ENCODE results near the gene UBE4A. TPM values are rescaled to one million over a fixed set of nuclear protein-coding genes. Genes with fewer than 3 reads are reported as not detected.
"Not testable (repeated sequence)": the region's sequence is repeated elsewhere in the genome, so short reads cannot be mapped to it uniquely, and the experiment has no call there.

UBE4A gene
- total RNA-seq, 2 donors from 2014 or later, result 45.6 to 46.0 TPM

DNA sequence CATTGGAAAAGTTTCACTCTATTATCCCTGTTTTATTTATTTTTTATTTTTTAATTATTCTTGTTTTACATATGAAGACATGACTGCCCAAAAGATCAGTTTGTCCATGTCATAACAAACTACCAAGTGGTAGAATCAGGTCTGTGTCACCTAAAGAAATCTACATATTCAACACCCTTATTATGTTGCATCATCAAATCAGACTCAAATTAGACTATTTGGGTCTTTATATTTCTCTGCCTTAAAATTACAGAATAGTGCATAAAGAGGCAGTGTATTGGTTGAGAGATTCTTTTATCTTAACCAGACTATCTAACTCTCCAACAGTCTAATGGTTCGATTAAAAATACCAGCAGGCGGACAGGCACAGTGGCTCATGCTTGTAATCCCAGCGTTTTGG lies 23.6 kb downstream of the UBE4A start:
- H3K36me3 Mint-ChIP-seq (ENCODE audit: insufficient read depth in 2 of 2), result peaks cover 12 to 46% of the 10 kb centered on the region in 2 donors
- DNase-seq (no peak), ATAC-seq (replicated peaks in 1 of 2) (no peak)
- no peak overlapping the region for H3K4me3 Mint-ChIP-seq
- no peak overlapping the region for H3K27ac Mint-ChIP-seq
- no peaks in the 10 kb centered on the region for H3K27me3 Mint-ChIP-seq (ENCODE audit: low read depth)
- no peaks in the 10 kb centered on the region for H3K9me3 Mint-ChIP-seq
- H3K4me1 Mint-ChIP-seq (ENCODE audit: low read depth), result no peaks in the 10 kb centered on the region

DNA sequence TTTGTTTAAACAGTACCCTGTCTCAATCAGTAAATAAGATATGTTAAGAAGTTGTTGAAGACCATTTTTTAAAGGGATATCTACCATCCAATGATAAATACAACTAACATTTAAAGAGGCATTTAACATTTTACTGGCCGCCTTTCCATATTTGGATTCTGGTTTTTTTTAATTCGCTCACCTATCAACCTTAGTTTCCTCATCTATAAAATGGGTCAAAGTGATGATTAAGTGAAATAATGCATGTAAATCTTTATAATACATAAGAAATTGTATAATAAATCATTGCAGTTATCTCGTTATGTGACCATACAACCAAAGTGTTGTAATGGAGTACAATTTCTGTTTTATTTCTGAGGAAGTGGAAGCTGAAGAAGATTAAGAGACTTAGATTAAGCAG lies 24.3 kb downstream of the UBE4A start:
- Mint-ChIP-seq H3K4me1 (ENCODE audit: low read depth) (no peaks in the 10 kb centered on the region), H3K27ac (no peak overlapping the region), H3K27me3 (ENCODE audit: low read depth) (no peaks in the 10 kb centered on the region), H3K36me3 (ENCODE audit: insufficient read depth in 2 of 2) (peaks cover 12 to 46% of the 10 kb centered on the region in 2 donors), H3K4me3 (no peak overlapping the region), H3K9me3 (no peaks in the 10 kb centered on the region)
- DNase-seq (no peak), ATAC-seq (replicated peaks in 1 of 2) (no peak)

DNA sequence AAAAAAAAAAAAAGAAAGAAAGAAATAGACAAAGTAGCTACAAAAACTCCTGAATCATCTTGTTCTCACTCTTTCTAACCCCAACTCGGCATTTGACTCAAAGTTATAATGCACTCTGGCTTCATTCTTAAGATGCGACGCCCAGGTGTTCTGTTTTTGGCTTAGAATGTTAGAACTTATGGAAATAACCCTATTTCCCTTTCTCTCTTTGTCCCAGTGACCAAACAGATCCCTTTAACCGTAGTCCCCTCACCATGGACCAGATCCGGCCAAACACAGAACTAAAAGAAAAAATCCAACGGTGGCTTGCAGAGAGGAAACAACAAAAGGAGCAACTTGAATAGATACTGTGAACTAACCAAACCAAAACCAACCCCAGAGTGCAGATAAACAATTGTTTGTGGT lies 36.7 kb downstream of the UBE4A start:
- Mint-ChIP-seq H3K4me3 (peak overlapping the region; percentile 50 to 83), H3K36me3 (ENCODE audit: insufficient read depth in 2 of 2) (peaks cover 0 to 24% of the 10 kb centered on the region in 2 donors), H3K9me3 (no peaks in the 10 kb centered on the region), H3K27me3 (ENCODE audit: low read depth) (no peaks in the 10 kb centered on the region), H3K4me1 (ENCODE audit: low read depth) (peaks cover 53% of the 10 kb centered on the region), H3K27ac (peak overlapping the region; percentile 91)
- ATAC-seq (replicated peaks in 1 of 2) (peak; percentile 36 to 52), DNase-seq (peak in 1 of 2 donors; percentile 32)

DNA sequence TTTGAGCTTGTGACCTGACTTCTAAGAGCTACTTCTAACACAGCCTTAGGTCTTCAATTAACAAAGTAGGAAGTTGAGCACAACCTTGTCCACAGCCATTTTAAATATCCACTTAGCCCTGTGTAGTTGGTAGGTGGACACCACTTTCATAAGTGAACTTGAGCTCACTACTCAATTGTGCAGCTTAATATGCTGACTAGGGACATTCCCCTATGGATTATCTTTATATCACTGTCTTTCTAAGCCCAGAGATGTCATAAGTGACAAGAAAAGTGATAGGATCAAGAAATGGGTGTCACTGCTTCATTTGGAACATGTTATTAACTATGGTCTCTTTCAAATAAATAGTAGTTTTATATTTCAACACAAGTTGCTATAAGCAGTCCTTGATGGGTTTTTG lies 38.0 kb downstream of the UBE4A start:
- DNase-seq (no peak), ATAC-seq (replicated peaks in 1 of 2) (no peak)
- Mint-ChIP-seq H3K4me1 (ENCODE audit: low read depth) (peaks cover 60% of the 10 kb centered on the region), H3K4me3 (no peak overlapping the region), H3K27me3 (ENCODE audit: low read depth) (no peaks in the 10 kb centered on the region), H3K36me3 (ENCODE audit: insufficient read depth in 2 of 2) (peaks cover 2 to 29% of the 10 kb centered on the region in 2 donors), H3K9me3 (no peaks in the 10 kb centered on the region), H3K27ac (peak overlapping the region; percentile 100)

DNA sequence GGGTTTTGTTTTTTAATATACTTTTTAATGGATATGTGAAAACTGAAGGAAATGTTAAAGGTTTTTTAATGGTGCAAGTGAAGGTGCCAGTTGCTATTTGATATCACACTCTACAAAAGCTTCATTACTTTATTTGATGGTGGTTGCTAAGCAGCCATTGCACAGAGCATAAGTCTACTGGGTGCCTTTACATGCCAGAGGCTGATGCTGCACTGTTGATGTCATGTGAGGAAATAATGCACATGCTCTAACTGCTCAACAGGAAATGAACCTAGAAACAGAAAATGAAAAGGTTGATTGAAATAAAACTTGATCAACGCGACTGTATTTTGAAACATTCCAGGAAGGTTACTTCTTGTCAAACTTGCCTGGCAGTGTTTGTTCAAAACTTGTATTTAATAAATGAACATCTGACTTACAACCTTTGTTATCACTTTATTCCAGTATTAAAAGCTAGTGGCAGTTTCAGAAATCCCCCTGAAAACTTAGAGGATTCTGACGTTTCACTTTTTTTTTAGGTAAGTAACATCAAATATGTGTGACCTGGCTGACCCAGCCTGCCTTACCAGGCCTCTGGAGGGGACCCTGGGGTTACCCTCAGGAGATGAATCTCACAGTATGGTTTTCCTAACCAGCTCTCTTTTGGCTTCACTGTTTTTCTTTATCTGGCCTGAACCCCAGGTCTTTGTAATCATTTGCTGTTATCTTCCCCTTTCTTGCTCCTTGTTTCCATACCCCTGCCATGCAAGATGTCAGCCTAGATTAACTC lies 39.6 kb downstream of the UBE4A start:
- no peaks in the 10 kb centered on the region for H3K27me3 Mint-ChIP-seq (ENCODE audit: low read depth)
- ATAC-seq (replicated peaks in 1 of 2) (peak; percentile 82 to 86), DNase-seq (peak; percentile 56 to 58)
- peaks cover 70% of the 10 kb centered on the region for H3K4me1 Mint-ChIP-seq (ENCODE audit: low read depth)
- H3K36me3 Mint-ChIP-seq (ENCODE audit: insufficient read depth in 2 of 2), result peaks cover 2 to 23% of the 10 kb centered on the region in 2 donors
- H3K27ac Mint-ChIP-seq, result peak overlapping the region; percentile 100
- H3K9me3 Mint-ChIP-seq, result no peaks in the 10 kb centered on the region
- H3K4me3 Mint-ChIP-seq, result peak overlapping the region; percentile 96 to 98

DNA sequence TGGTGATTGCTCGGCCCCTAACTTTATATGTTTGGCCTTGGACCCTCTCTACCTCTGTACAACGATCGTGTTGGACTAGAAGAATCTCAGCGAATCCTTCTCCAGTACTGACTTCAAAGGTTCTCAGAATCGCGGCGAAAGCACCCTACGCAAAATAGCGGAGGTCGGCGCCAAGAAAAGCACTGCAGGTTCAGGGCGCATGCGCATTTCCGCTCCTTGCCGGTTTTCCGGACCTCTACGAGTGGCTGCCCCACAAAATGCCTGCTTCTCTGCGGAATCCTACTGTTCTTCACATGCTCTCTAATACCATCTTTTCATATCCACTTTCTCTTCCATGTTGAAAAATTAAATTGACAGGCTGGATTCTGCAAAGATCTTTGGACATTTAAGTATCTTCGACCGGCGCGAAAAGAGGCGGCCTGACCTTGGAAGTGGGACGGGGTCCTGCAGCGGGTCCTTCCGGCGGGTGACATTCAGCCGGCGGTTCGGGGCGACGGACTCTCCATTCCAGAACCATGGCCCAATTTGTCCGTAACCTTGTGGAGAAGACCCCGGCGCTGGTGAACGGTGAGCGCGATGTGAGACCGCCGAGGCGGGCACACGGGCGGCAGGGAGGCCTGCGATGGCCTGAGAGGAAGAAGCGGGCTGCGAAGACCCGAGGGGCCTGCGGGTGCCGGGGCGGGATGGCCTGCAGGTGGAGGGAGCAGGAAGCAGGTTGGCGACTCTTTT lies 41.9 kb downstream of the UBE4A start, which contains the start of gene ATP5MG:
Gene ATP5MG (plus strand): TSS at position 456 of the 729 bp plus-strand sequence. CDS start 60 bp downstream, at position 516.
- ATAC-seq (replicated peaks in 1 of 2), result peak; percentile 67 to 69
- Mint-ChIP-seq H3K27ac (peak within 1 kb of the TSS; percentile 100), H3K9me3 (no peaks in the 10 kb centered on the region), H3K36me3 (ENCODE audit: insufficient read depth in 2 of 2) (peaks cover 6 to 13% of the 10 kb centered on the region in 2 donors), H3K4me1 (ENCODE audit: low read depth) (peaks cover 83% of the 10 kb centered on the region), H3K27me3 (ENCODE audit: low read depth) (no peaks in the 10 kb centered on the region), H3K4me3 (peak within 1 kb of the TSS; percentile 96 to 98)
- DNase-seq, result peak; percentile 92 to 94

DNA sequence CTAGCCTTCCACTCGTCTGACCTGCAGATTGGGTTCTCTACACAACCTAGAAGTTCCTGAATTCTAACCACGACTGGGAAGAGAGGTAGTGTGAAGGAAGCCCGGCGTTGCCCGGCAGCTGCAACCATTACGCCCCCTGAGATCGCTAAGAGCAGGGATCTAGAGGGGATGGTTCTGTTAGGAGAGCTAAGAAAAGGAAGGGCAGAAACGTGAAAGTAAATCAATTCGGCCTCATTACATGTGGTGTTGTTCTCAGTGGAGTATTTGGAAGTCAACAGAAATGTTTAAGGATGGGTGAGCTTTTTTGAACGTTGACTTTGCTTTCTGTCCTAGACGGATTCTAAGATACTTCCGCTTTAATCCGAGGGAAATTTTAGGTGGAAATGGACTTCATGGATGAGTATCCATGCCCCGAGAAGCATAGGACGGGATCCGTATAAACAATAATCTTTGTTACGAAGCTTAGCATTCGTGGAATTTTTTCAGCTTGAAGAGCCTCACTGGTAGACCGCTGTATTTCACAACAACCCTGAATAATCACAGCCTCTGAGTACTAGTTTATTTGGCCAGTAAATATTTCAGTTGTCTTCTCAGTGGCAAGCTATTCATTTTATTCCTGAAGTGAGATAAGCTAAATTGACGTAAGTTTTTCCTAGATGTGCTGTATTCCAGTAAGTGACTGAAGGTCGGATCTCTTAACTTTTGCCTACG lies 42.6 kb downstream of the UBE4A start:
- no peaks in the 10 kb centered on the region for H3K27me3 Mint-ChIP-seq (ENCODE audit: low read depth)
- H3K27ac Mint-ChIP-seq, result peak overlapping the region; percentile 100
- no peaks in the 10 kb centered on the region for H3K9me3 Mint-ChIP-seq
- DNase-seq, result no peak
- peaks cover 6 to 14% of the 10 kb centered on the region in 2 donors for H3K36me3 Mint-ChIP-seq (ENCODE audit: insufficient read depth in 2 of 2)
- ATAC-seq (replicated peaks in 1 of 2), result no peak
- peak overlapping the region; percentile 96 to 98 for H3K4me3 Mint-ChIP-seq
- peaks cover 83% of the 10 kb centered on the region for H3K4me1 Mint-ChIP-seq (ENCODE audit: low read depth)

DNA sequence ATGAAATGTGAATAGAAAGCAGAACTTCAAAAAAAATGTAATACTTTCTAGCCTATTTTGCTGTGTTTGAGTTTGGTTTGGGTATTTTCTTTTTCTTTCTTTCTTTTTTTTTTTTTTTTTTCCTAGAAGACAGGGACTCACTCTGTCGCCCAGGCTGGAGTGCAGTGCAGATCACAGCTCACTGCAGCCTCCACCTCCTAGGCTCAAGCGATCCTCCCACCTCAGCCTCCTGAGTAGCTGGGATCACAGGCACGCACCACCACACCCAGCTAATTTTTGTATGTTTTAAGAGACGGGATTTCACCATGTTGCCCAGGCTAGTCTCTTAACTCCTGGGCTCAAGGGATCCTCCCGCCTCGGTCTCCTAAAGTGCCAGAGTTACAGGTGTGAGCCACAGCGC lies 43.2 kb downstream of the UBE4A start:
- ATAC-seq (replicated peaks in 1 of 2); H3K9me3 Mint-ChIP-seq; DNase-seq; H3K27me3 Mint-ChIP-seq (ENCODE audit: low read depth): not testable (repeated sequence)
- Mint-ChIP-seq H3K4me3 (peak overlapping the region; percentile 96 to 98), H3K36me3 (ENCODE audit: insufficient read depth in 2 of 2) (peaks cover 6 to 17% of the 10 kb centered on the region in 2 donors), H3K27ac (peak overlapping the region; percentile 100), H3K4me1 (ENCODE audit: low read depth) (peaks cover 79% of the 10 kb centered on the region)

DNA sequence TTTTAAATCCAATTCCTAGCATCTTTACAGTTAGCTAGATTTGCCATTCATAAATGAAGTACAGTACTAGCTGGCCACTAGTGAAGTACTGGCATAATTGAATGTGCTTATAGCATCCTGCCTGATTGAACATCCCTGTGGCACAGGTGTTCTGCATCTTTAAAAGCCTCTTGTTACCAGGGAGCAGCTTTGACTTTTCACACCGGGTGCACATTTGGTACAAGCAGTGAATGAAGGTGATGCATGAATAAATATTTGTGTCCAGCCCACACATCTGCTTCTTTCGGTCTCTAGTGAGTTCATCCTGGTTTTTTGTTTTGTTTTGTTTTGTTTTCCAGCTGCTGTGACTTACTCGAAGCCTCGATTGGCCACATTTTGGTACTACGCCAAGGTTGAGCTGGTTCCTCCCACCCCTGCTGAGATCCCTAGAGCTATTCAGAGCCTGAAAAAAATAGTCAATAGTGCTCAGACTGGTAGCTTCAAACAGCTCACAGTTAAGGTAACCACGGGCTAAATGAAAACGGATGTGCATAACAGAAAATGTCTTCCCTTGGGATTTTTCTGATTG lies 47.3 kb downstream of the UBE4A start:
- Mint-ChIP-seq H3K4me1 (ENCODE audit: low read depth) (peaks cover 48% of the 10 kb centered on the region), H3K27ac (peak overlapping the region; percentile 96), H3K36me3 (ENCODE audit: insufficient read depth in 2 of 2) (peaks cover 4 to 26% of the 10 kb centered on the region in 2 donors), H3K9me3 (no peaks in the 10 kb centered on the region), H3K4me3 (peak overlapping the region in 1 of 2 donors; percentile 60), H3K27me3 (ENCODE audit: low read depth) (no peaks in the 10 kb centered on the region)
- ATAC-seq (replicated peaks in 1 of 2) (no peak), DNase-seq (no peak)

DNA sequence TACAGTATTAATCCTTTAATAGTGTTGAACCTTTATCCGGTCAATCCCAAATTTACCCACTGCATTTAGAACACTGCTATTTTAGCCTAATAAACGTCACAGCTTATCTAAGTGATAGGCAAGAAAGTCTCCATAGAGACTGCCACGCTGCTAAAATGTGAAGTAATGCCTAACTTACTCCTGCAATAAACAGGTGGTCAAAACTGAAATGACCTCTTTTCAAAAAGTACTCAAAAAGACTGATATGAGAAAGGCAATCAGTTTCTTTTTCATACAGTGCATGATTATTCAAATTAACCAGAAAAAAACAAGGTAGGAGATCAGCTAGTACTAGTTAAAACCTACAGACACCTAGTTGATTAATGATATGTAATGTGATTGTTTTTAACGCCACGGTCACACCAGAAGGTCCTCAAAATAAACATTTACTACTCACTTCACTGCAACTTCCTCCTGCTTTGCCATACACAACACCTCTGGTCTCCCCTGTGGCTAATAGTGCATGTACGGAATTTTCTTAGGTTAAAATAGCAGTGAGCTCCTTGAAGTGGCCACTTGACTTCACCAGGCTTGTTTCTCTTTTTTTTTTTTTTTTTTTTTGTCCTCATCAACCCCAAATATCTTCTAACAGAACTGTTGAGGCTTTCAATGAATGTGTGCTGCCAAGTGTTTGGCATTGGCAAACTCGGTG lies 50.8 kb downstream of the UBE4A start:
- no peak for ATAC-seq (replicated peaks in 1 of 2)
- Mint-ChIP-seq H3K36me3 (ENCODE audit: insufficient read depth in 2 of 2) (peaks cover 2 to 21% of the 10 kb centered on the region in 2 donors), H3K27ac (peak overlapping the region; percentile 78), H3K9me3 (no peaks in the 10 kb centered on the region), H3K4me1 (ENCODE audit: low read depth) (peaks cover 20% of the 10 kb centered on the region), H3K4me3 (no peak overlapping the region), H3K27me3 (ENCODE audit: low read depth) (no peaks in the 10 kb centered on the region)
- no peak for DNase-seq

DNA sequence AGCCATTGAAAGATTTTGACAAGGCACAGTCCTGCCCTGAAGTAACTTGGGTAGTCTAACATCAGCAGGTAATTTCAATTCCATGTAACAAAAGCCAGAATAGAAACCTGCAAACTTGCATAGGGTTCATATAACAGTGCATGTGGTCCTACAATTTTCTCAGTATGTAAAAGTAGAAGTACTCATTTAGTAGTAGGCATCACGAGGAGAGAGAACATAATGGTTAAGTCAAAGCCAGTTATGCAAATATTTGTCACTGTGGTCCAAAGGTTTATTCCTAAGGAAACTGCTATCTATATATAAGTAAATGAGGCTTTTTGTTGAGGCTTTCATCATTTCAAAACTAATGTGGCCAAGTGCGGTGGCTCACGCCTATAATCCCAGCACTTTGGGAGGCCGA lies 52.1 kb downstream of the UBE4A start:
- peaks cover 7% of the 10 kb centered on the region for H3K4me1 Mint-ChIP-seq (ENCODE audit: low read depth)
- DNase-seq (no peak), ATAC-seq (replicated peaks in 1 of 2) (peak in 1 of 2 donors; percentile 19)
- no peak overlapping the region for H3K27ac Mint-ChIP-seq
- peaks cover 0 to 19% of the 10 kb centered on the region in 2 donors for H3K36me3 Mint-ChIP-seq (ENCODE audit: insufficient read depth in 2 of 2)
- H3K9me3 Mint-ChIP-seq, result no peaks in the 10 kb centered on the region
- H3K27me3 Mint-ChIP-seq (ENCODE audit: low read depth), result no peaks in the 10 kb centered on the region
- H3K4me3 Mint-ChIP-seq, result no peak overlapping the region

DNA sequence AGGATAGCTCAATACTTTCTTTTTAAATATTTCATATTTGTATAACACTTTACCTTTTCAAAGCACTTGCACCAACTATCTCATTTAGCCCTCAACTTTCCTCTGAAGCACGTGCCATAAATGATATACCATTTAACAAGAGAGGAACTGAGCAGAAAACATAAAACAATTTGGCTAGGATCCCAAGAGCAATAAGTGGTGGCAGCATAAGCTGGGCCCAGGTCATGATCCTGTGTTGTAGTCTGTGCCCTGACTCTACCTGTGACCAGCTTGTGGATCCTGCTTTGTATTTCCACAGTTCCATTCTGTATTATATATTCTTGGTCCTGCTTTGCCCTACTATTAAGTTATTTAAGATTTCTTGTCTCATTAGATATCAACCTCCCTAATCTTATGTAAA lies 53.5 kb downstream of the UBE4A start:
- H3K9me3 Mint-ChIP-seq, result no peaks in the 10 kb centered on the region

More for the DNA sequence above, 53.5 kb downstream of the UBE4A start:
- H3K27ac Mint-ChIP-seq, result peak overlapping the region; percentile 71
- no peaks in the 10 kb centered on the region for H3K4me1 Mint-ChIP-seq (ENCODE audit: low read depth)
- H3K36me3 Mint-ChIP-seq (ENCODE audit: insufficient read depth in 2 of 2), result peaks cover 0 to 11% of the 10 kb centered on the region in 2 donors
- H3K4me3 Mint-ChIP-seq, result no peak overlapping the region
- H3K27me3 Mint-ChIP-seq (ENCODE audit: low read depth), result no peaks in the 10 kb centered on the region
- ATAC-seq (replicated peaks in 1 of 2) (no peak), DNase-seq (no peak)

Measured in activated T-cell treated with anti-CD3 and anti-CD28 coated beads, Interleukin-2, amount 50 U/mL, for 72 hours (primary cell).